IMR-90 (cell line): ENCODE measurements around the gene UBN1. TPM values are rescaled to one million over a fixed set of nuclear protein-coding genes. Genes with fewer than 3 reads are reported as not detected.

ENCODE experiments used
- ATAC-seq: fragments of 200-7000 bp; cut with Tn5 transposase; 2 replicates; pipeline ENCODE4 v1.9.1; 2020; ENCODE audit warnings: low read depth, mild to moderate bottlenecking, moderate library complexity
- BruUV-seq: library from RNA; stranded (reverse); fragments of 400-500 nt; replicated peaks from 2 replicates; lab custom pipeline; 2021; lab: Mats Ljungman, UMichigan
- CTCF ChIA-PET: fragments of 300-600 bp; formaldehyde crosslinking; extraction: SDS; loops from one replicate; lab custom pipeline; 2021; ENCODE audit warnings: antibody characterized with exemption; lab: Yijun Ruan, JAX
- POLR2A ChIA-PET: fragments of 300-600 bp; sonication (Branson Sonifier 250); formaldehyde crosslinking; loops from one replicate; lab custom pipeline; 2022; ENCODE audit warnings: antibody characterized with exemption; ENCODE audit not compliant: unreplicated experiment; lab: Charles Lee
- DNase-seq: peaks from one replicate; pipeline ENCODE4 v3.0.0; 2013
- H2AFZ ChIP-seq: replicated peaks from 2 replicates; pipeline ENCODE3; 2013; ENCODE audit warnings: low read length, mild to moderate bottlenecking; ENCODE audit not compliant: poor library complexity
- H2AK5ac ChIP-seq: 2 replicates; pipeline ENCODE4 v1.6.1; 2013; ENCODE audit warnings: low read depth, low read length, inconsistent platforms
- H2AK9ac ChIP-seq: replicated peaks from 2 replicates; pipeline ENCODE3; 2013; ENCODE audit warnings: mild to moderate bottlenecking, low read depth, low read length, moderate library complexity; ENCODE audit not compliant: poor library complexity
- H2BK120ac ChIP-seq: 2 replicates; pipeline ENCODE4 v1.6.1; 2013; ENCODE audit warnings: low read depth, low read length, inconsistent platforms
- H2BK15ac ChIP-seq: 3 replicates; pipeline ENCODE4 v1.6.1; 2013; ENCODE audit warnings: low read depth, low read length, inconsistent platforms
- H2BK20ac ChIP-seq: 2 replicates; pipeline ENCODE4 v1.6.1; 2013; ENCODE audit warnings: low read depth, mild to moderate bottlenecking, inconsistent platforms, low read length, moderate library complexity
- H2BK5ac ChIP-seq: 2 replicates; pipeline ENCODE4 v1.6.1; 2013; ENCODE audit warnings: mild to moderate bottlenecking, low read depth, low read length, inconsistent platforms; ENCODE audit not compliant: poor library complexity, severe bottlenecking
- H3K14ac ChIP-seq: replicated peaks from 2 replicates; pipeline ENCODE4 v1.6.1; 2013; ENCODE audit warnings: low read depth, low read length, inconsistent platforms
- H3K18ac ChIP-seq: 2 replicates; pipeline ENCODE4 v1.6.1; 2013; ENCODE audit warnings: low read depth, low read length, control low read depth
- H3K23ac ChIP-seq: 2 replicates; pipeline ENCODE4 v1.6.1; 2013; ENCODE audit warnings: low read depth, low read length, inconsistent platforms
- H3K27ac ChIP-seq: 2 replicates; pipeline ENCODE4 v1.5.1; 2013; ENCODE audit warnings: mild to moderate bottlenecking, control low read depth, low read length; ENCODE audit not compliant: insufficient read depth
- H3K27me3 ChIP-seq: 2 replicates; pipeline ENCODE4 v1.6.1; 2013; ENCODE audit warnings: low read length; ENCODE audit not compliant: control insufficient read depth, insufficient read depth
- H3K36me3 ChIP-seq: 2 replicates; pipeline ENCODE4 v1.6.1; 2013; ENCODE audit warnings: low read length, mixed read lengths; ENCODE audit not compliant: control insufficient read depth, insufficient read depth
- H3K4ac ChIP-seq: 2 replicates; pipeline ENCODE4 v1.6.1; 2013; ENCODE audit warnings: low read depth, low read length, inconsistent platforms
- H3K4me1 ChIP-seq: 2 replicates; pipeline ENCODE4 v1.6.1; 2013; ENCODE audit warnings: low read length, mixed read lengths; ENCODE audit not compliant: control insufficient read depth, insufficient read depth
- H3K4me2 ChIP-seq: 2 replicates; pipeline ENCODE4 v1.6.1; 2013; ENCODE audit warnings: low read depth, mild to moderate bottlenecking, control low read depth, low read length, moderate library complexity
- H3K4me3 ChIP-seq: 2 replicates; pipeline ENCODE4 v1.5.1; 2013; ENCODE audit warnings: low read depth, mild to moderate bottlenecking, control low read depth, low read length, moderate library complexity; ENCODE audit not compliant: insufficient read depth
- H3K56ac ChIP-seq: 2 replicates; pipeline ENCODE4 v1.6.1; 2013; ENCODE audit warnings: low read length, inconsistent platforms; ENCODE audit not compliant: insufficient read depth; ENCODE audit errors: extremely low read depth
- H3K79me1 ChIP-seq, 2 experiments: 2 replicates each; pipeline ENCODE4 v1.6.1; 2013; ENCODE audit warnings: low read length in 2 of 2, inconsistent platforms in 1 of 2, low read depth in 1 of 2
- H3K9ac ChIP-seq: 2 replicates; pipeline ENCODE4 v1.6.1; 2013; ENCODE audit warnings: low read depth, low read length, control low read depth
- H3K9me1 ChIP-seq: 2 replicates; pipeline ENCODE4 v1.6.1; 2013; ENCODE audit warnings: low read length, inconsistent platforms; ENCODE audit not compliant: insufficient read depth
- H3K9me3 ChIP-seq: 2 replicates; pipeline ENCODE4 v1.6.1; 2013; ENCODE audit warnings: low read length; ENCODE audit not compliant: control insufficient read depth, insufficient read depth
- H4K20me1 ChIP-seq: 2 replicates; pipeline ENCODE4 v1.6.1; 2013; ENCODE audit warnings: low read length, inconsistent platforms; ENCODE audit not compliant: insufficient read depth
- H4K5ac ChIP-seq: 2 replicates; pipeline ENCODE4 v1.6.1; 2013; ENCODE audit warnings: mild to moderate bottlenecking, low read depth, low read length, control low read depth
- H4K8ac ChIP-seq, 2 experiments: 2 replicates each; pipeline ENCODE4 v1.6.1; 2013; ENCODE audit warnings: low read depth in 2 of 2, low read length in 2 of 2, control low read depth in 1 of 2, inconsistent platforms in 1 of 2
- H4K91ac ChIP-seq: 2 replicates; pipeline ENCODE4 v1.6.1; 2013; ENCODE audit warnings: low read depth, low read length, inconsistent platforms; ENCODE audit not compliant: insufficient read depth
- BHLHE40 ChIP-seq: fragments of 150-350 bp; IDR thresholded peaks from 2 replicates; pipeline ENCODE4 v1.6.1; 2016; ENCODE audit warnings: mild to moderate bottlenecking, low read depth, low read length
- CEBPB ChIP-seq: IDR thresholded peaks from 2 replicates; pipeline ENCODE4 v1.6.1; 2012; ENCODE audit warnings: low read depth, low read length, improper control_type of control experiment
- CHD1 ChIP-seq: IDR thresholded peaks from 2 replicates; pipeline ENCODE4 v1.6.1; 2012; ENCODE audit warnings: low read depth, low read length, improper control_type of control experiment
- CTCF ChIP-seq: conservative IDR thresholded peaks from 2 replicates; pipeline ENCODE4 v1.5.1; 2012; ENCODE audit warnings: mild to moderate bottlenecking, low read depth, low read length, improper control_type of control experiment
- ELK1 ChIP-seq: fragments of 150-350 bp; IDR thresholded peaks from 2 replicates; pipeline ENCODE4 v1.6.1; 2016; ENCODE audit warnings: low read depth, mild to moderate bottlenecking, low read length, moderate library complexity, borderline replicate concordance
- FOS ChIP-seq: fragments of 150-350 bp; IDR thresholded peaks from 2 replicates; pipeline ENCODE4 v1.6.1; 2016; ENCODE audit warnings: low read depth, low read length
- MAFK ChIP-seq: IDR thresholded peaks from 2 replicates; pipeline ENCODE4 v1.6.1; 2012; ENCODE audit warnings: low read depth, low read length, improper control_type of control experiment
- MAZ ChIP-seq: IDR thresholded peaks from 2 replicates; pipeline ENCODE4 v1.6.1; 2012; ENCODE audit warnings: low read depth, mild to moderate bottlenecking, low read length, improper control_type of control experiment, moderate library complexity, borderline replicate concordance
- MXI1 ChIP-seq: IDR thresholded peaks from 2 replicates; pipeline ENCODE4 v1.6.1; 2012; ENCODE audit warnings: low read depth, mild to moderate bottlenecking, low read length, moderate library complexity, borderline replicate concordance
- NFE2L2 ChIP-seq: fragments of 150-350 bp; IDR thresholded peaks from 2 replicates; pipeline ENCODE4 v1.6.1; 2016; ENCODE audit warnings: low read depth, mild to moderate bottlenecking, low read length
- POLR2A ChIP-seq: IDR thresholded peaks from 2 replicates; pipeline ENCODE4 v1.6.1; 2012; ENCODE audit warnings: mild to moderate bottlenecking, low read depth, low read length
- RAD21 ChIP-seq: IDR thresholded peaks from 2 replicates; pipeline ENCODE4 v1.6.1; 2012; ENCODE audit warnings: low read length, improper control_type of control experiment
- RCOR1 ChIP-seq: IDR thresholded peaks from 2 replicates; pipeline ENCODE4 v1.6.1; 2012; ENCODE audit warnings: mild to moderate bottlenecking, low read length, improper control_type of control experiment; ENCODE audit not compliant: insufficient replicate concordance
- RFX5 ChIP-seq: IDR thresholded peaks from 2 replicates; pipeline ENCODE4 v1.8.0; 2012; ENCODE audit warnings: low read depth, mild to moderate bottlenecking, low read length, moderate library complexity
- SMC3 ChIP-seq: fragments of 150-350 bp; IDR thresholded peaks from 2 replicates; pipeline ENCODE4 v1.6.1; 2016; ENCODE audit warnings: low read depth, mild to moderate bottlenecking, antibody characterized with exemption, low read length, moderate library complexity
- USF2 ChIP-seq: fragments of 150-350 bp; IDR thresholded peaks from 2 replicates; pipeline ENCODE4 v1.6.1; 2017; ENCODE audit warnings: mild to moderate bottlenecking, antibody characterized with exemption, low read length, low read depth
- WGBS, 2 experiments: methylation state at CpG; one replicate each; pipeline versions ENCODE4 v1.1.5 to v1.1.7; 2013; ENCODE audit warnings: missing lambda C conversion rate in 2 of 2; ENCODE audit not compliant: insufficient read length in 1 of 2; ENCODE audit errors: extremely low coverage in 2 of 2; 5-methylcytosine and 5-hydroxymethylcytosine counted together
- dilution Hi-C: fragments of 300-500 bp; cut with HindIII; formaldehyde crosslinking; loops from one replicate; pipeline ENCODE4 v1.14.3; 2018; ENCODE audit warnings: low sequenced_read_pairs; ENCODE audit not compliant: unreplicated experiment
- in situ Hi-C: fragments of 300-500 bp; cut with MboI; formaldehyde crosslinking; loops from 3 replicates; pipeline ENCODE4 v1.14.3; 2019; ENCODE audit warnings: low sequenced_read_pairs, inconsistent platforms, mixed read lengths
- intact Hi-C: fragments of 100-400 bp; cut with micrococcal nuclease; formaldehyde crosslinking; loops from 2 replicates; pipeline ENCODE4 v1.10.0; 2022
- polyA plus RNA-seq, 3 experiments: library from polyadenylated mRNA; depleted of rRNA; stranded (reverse); fragments of >200 nt; gene quantifications; 2 replicates each; pipeline ENCODE4 v1.2.3, GENCODE V29; 2012; ENCODE audit warnings: low replicate concordance in 1 of 3
- total RNA-seq: library from RNA; depleted of rRNA; stranded (reverse); fragments of >200 nt; gene quantifications from 2 replicates; pipeline ENCODE4 v1.2.3, GENCODE V29; 2012

UBN1 gene
- total and polyA plus RNA-seq, 2 of the 4 experiments (the other 2 are of a cell fraction) = 5.7 to 16.3 TPM

- H3K4me3 ChIP-seq = no peak overlapping the region
- H2BK15ac ChIP-seq = no peak overlapping the region
- H2AFZ ChIP-seq = no peak overlapping the region
- no TSS peak for BruUV-seq
- no peak overlapping the region for H2BK20ac ChIP-seq
- no peak overlapping the region for H2BK5ac ChIP-seq
- no peak overlapping the region for H3K4ac ChIP-seq
- WGBS, 2 experiments = 100% methylated on average over 1 of the region's 8 CpGs; no CpG with 5 or more reads in 1 of the 2 experiments
- no peak overlapping the region for H3K9ac ChIP-seq
- H2AK9ac ChIP-seq = no peak overlapping the region
- H3K4me2 ChIP-seq = no peak overlapping the region
- H3K4me1 ChIP-seq = no peaks in the 10 kb centered on the region
- H3K27me3 ChIP-seq = no peaks in the 10 kb centered on the region
- peaks cover 69% of the 10 kb centered on the region for H3K36me3 ChIP-seq
- ATAC-seq = no peak
- H3K56ac ChIP-seq = no peak overlapping the region
- H3K18ac ChIP-seq = no peak overlapping the region
- no peak for DNase-seq
- peaks cover 44 to 52% of the 10 kb centered on the region in 2 experiments for H3K79me1 ChIP-seq
- no peak overlapping the region for H3K14ac ChIP-seq
- H3K27ac ChIP-seq = no peak overlapping the region
- no peak overlapping the region for H2AK5ac ChIP-seq
- ChIA-PET POLR2A (no interaction called here), CTCF (no interaction called here)
- H4K5ac ChIP-seq = no peak overlapping the region
- in situ Hi-C loops (no loop called here), dilution Hi-C loops (no loop called here), intact Hi-C loops (no loop called here)
- H2BK120ac ChIP-seq = no peak overlapping the region
- no peaks in the 10 kb centered on the region for H3K9me1 ChIP-seq
- no peak overlapping the region for H3K23ac ChIP-seq
- H3K9me3 ChIP-seq = no peaks in the 10 kb centered on the region
- peaks cover 25% of the 10 kb centered on the region; the same call in 1 of the 2 replicates for H4K20me1 ChIP-seq
- TF ChIP-seq RAD21 (no peak), FOS (no peak), NFE2L2 (no peak), CHD1 (no peak), MXI1 (no peak), MAFK (no peak), CEBPB (no peak), POLR2A (no peak), RCOR1 (no peak), USF2 (no peak), ELK1 (no peak), BHLHE40 (no peak), CTCF (no peak), RFX5 (no peak), MAZ (no peak), SMC3 (no peak)
- no peak overlapping the region for H4K91ac ChIP-seq
- no peak overlapping the region for H4K8ac ChIP-seq
Measured at GRCh38 chr16:4831616-4832015, 15.7 kb upstream of the UBN1 start.
